OCI-LY3 (cell line): ENCODE data around the gene INTS3.

Source experiments
- H2AFZ ChIP-seq: fragments of 200-600, 300-600 bp; shearing (Covaris generic); 2 replicates; pipeline ENCODE4 v1.6.0; 2014; ENCODE audit warnings: antibody characterized with exemption, low read depth, low read length
- H3K27ac ChIP-seq: fragments of 200-600, 300-600 bp; sonication (generic); 2 replicates; pipeline ENCODE4 v1.5.1; 2014; ENCODE audit warnings: mild to moderate bottlenecking, low read length, moderate library complexity, mixed read lengths
- H3K27me3 ChIP-seq: fragments of 200-600, 300-600 bp; sonication (generic); 2 replicates; pipeline ENCODE4 v1.6.1; 2014; ENCODE audit warnings: low read depth, low read length, mixed read lengths
- H3K36me3 ChIP-seq: fragments of 200-600, 300-600 bp; sonication (generic); replicated peaks from 2 replicates; pipeline ENCODE3; 2014; ENCODE audit warnings: low read depth, low read length, mixed read lengths
- H3K4me1 ChIP-seq: fragments of 300-600, 200-600 bp; sonication (generic); 2 replicates; pipeline ENCODE4 v1.6.1; 2014; ENCODE audit warnings: low read length, mixed read lengths
- H3K4me2 ChIP-seq: fragments of 200-600, 300-600 bp; sonication (generic); 2 replicates; pipeline ENCODE4 v1.6.1; 2014; ENCODE audit warnings: low read length, mixed read lengths
- H3K4me3 ChIP-seq: fragments of 300-600, 200-600 bp; sonication (generic); 2 replicates; pipeline ENCODE4 v1.5.1; 2014; ENCODE audit warnings: antibody characterized with exemption, mild to moderate bottlenecking, low read length, moderate library complexity
- H3K79me2 ChIP-seq: fragments of 300-600, 200-600 bp; shearing (Covaris generic); 2 replicates; pipeline ENCODE4 v1.6.1; 2014; ENCODE audit warnings: mild to moderate bottlenecking, low read length, mixed read lengths
- H3K9ac ChIP-seq: fragments of 300-600, 200-600 bp; shearing (Covaris generic); 2 replicates; pipeline ENCODE4 v1.6.0; 2014; ENCODE audit warnings: mild to moderate bottlenecking, low read length, moderate library complexity
- H3K9me3 ChIP-seq: fragments of 200-600, 300-600 bp; shearing (Covaris generic); 2 replicates; pipeline ENCODE4 v1.6.1; 2014; ENCODE audit warnings: low read length, mixed read lengths; ENCODE audit not compliant: insufficient read depth
- H4K20me1 ChIP-seq: fragments of 200-600, 300-600 bp; sonication (generic); 2 replicates; pipeline ENCODE4 v1.6.1; 2016; ENCODE audit warnings: low read length, mixed read lengths; ENCODE audit not compliant: insufficient read depth
- EZH2phosphoT487 ChIP-seq: fragments of 200-600 bp; shearing (Covaris generic); IDR thresholded peaks from 2 replicates; pipeline ENCODE4 v1.6.1; 2018; ENCODE audit warnings: antibody characterized with exemption, mixed run types, low read depth
- TF ChIP-seq, protein P1 (sequence below): fragments of 200-600, 300-600 bp; sonication (generic); IDR thresholded peaks from 2 replicates; pipeline ENCODE4 v1.5.1; 2014; ENCODE audit warnings: antibody characterized with exemption, low read length, low read depth

INTS3 gene

DNA sequence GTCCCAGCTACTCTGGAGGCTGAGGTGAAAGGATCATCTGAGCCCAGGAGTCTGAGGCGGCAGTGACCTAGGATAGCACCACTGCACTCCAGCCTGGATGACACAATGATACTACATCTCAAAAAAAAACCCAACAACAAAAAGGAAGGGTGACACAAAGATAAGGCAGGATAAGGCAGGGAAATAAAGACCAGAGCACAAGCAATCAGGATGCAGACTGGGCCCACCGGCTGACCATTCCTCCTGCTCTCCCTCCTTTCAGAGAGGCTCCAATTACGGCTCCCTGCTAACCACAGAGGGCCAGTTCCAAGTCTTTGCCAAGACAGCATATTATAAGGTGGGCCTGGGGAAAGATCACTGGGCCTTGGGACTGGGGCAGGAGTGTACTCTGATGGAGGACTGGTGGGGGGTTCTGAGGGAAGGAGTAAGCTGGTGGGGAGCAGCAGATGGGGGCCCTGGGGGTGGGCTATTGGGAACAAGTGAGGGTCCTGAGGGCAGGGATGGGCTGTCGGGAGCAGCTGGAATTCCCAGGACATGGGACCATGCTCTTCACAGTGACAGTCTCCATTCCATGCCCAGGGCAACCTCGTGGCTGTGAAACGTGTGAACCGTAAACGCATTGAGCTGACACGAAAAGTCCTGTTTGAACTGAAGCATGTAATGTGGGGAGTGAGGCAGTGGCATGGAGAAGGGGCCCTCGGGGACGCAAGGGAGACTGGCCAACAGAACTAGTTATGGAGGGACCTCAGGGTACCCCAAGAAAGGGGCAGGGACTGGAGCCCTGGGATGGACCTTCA lies 42.1 kb upstream of the INTS3 start:
- TF ChIP-seq, protein P1, sequence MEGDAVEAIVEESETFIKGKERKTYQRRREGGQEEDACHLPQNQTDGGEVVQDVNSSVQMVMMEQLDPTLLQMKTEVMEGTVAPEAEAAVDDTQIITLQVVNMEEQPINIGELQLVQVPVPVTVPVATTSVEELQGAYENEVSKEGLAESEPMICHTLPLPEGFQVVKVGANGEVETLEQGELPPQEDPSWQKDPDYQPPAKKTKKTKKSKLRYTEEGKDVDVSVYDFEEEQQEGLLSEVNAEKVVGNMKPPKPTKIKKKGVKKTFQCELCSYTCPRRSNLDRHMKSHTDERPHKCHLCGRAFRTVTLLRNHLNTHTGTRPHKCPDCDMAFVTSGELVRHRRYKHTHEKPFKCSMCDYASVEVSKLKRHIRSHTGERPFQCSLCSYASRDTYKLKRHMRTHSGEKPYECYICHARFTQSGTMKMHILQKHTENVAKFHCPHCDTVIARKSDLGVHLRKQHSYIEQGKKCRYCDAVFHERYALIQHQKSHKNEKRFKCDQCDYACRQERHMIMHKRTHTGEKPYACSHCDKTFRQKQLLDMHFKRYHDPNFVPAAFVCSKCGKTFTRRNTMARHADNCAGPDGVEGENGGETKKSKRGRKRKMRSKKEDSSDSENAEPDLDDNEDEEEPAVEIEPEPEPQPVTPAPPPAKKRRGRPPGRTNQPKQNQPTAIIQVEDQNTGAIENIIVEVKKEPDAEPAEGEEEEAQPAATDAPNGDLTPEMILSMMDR, result no peak
- TF ChIP-seq EZH2phosphoT487, result no peak
- Histone ChIP-seq H3K9me3 (no peaks in the 10 kb centered on the region), H3K79me2 (no peaks in the 10 kb centered on the region), H3K27me3 (peaks cover 21% of the 10 kb centered on the region), H3K9ac (no peak overlapping the region), H3K4me3 (no peak overlapping the region), H3K4me2 (no peak overlapping the region), H2AFZ (no peak overlapping the region), H3K4me1 (no peaks in the 10 kb centered on the region), H3K27ac (no peak overlapping the region), H3K36me3 (no peaks in the 10 kb centered on the region), H4K20me1 (no peaks in the 10 kb centered on the region)

- peaks cover 17% of the 10 kb centered on the region for H3K27me3 ChIP-seq
- no peak overlapping the region for H3K9ac ChIP-seq
Observed at GRCh38 chr1:153687346-153688125, 40.3 kb upstream of the INTS3 start.

GRCh38 chr1:153688276-153688675 lies 39.6 kb upstream of the INTS3 start:
- Histone ChIP-seq H2AFZ (no peak overlapping the region), H3K79me2 (no peaks in the 10 kb centered on the region), H3K9me3 (no peaks in the 10 kb centered on the region), H4K20me1 (no peaks in the 10 kb centered on the region), H3K27me3 (peaks cover 17% of the 10 kb centered on the region), H3K36me3 (no peaks in the 10 kb centered on the region), H3K27ac (no peak overlapping the region), H3K4me1 (no peaks in the 10 kb centered on the region), H3K9ac (no peak overlapping the region), H3K4me2 (no peak overlapping the region), H3K4me3 (no peak overlapping the region)
- TF ChIP-seq EZH2phosphoT487, result no peak
- TF ChIP-seq, protein P1, result no peak

More at GRCh38 chr1:153687346-153688125, 40.3 kb upstream of the INTS3 start:
- no peak overlapping the region for H3K4me3 ChIP-seq
- H4K20me1 ChIP-seq, result no peaks in the 10 kb centered on the region
- no peaks in the 10 kb centered on the region for H3K9me3 ChIP-seq
- no peaks in the 10 kb centered on the region for H3K36me3 ChIP-seq
- no peak overlapping the region for H2AFZ ChIP-seq
- H3K4me1 ChIP-seq, result no peaks in the 10 kb centered on the region
- no peak overlapping the region for H3K4me2 ChIP-seq
- H3K79me2 ChIP-seq, result no peaks in the 10 kb centered on the region
- H3K27ac ChIP-seq, result no peak overlapping the region
- TF ChIP-seq, protein P1, result no peak
- TF ChIP-seq EZH2phosphoT487, result no peak

GRCh38 chr1:153688736-153689328 lies 39.0 kb upstream of the INTS3 start:
- Histone ChIP-seq H3K4me2 (no peak overlapping the region), H3K9me3 (no peaks in the 10 kb centered on the region), H3K4me3 (no peak overlapping the region), H3K9ac (no peak overlapping the region), H3K36me3 (no peaks in the 10 kb centered on the region), H3K4me1 (no peaks in the 10 kb centered on the region), H3K27ac (no peak overlapping the region), H3K79me2 (no peaks in the 10 kb centered on the region), H4K20me1 (no peaks in the 10 kb centered on the region), H2AFZ (no peak overlapping the region), H3K27me3 (peaks cover 17% of the 10 kb centered on the region)
- TF ChIP-seq EZH2phosphoT487, result no peak
- TF ChIP-seq, protein P1, result no peak
